ENCODE results near the gene SLC1A4.

SLC1A4 gene

DNA sequence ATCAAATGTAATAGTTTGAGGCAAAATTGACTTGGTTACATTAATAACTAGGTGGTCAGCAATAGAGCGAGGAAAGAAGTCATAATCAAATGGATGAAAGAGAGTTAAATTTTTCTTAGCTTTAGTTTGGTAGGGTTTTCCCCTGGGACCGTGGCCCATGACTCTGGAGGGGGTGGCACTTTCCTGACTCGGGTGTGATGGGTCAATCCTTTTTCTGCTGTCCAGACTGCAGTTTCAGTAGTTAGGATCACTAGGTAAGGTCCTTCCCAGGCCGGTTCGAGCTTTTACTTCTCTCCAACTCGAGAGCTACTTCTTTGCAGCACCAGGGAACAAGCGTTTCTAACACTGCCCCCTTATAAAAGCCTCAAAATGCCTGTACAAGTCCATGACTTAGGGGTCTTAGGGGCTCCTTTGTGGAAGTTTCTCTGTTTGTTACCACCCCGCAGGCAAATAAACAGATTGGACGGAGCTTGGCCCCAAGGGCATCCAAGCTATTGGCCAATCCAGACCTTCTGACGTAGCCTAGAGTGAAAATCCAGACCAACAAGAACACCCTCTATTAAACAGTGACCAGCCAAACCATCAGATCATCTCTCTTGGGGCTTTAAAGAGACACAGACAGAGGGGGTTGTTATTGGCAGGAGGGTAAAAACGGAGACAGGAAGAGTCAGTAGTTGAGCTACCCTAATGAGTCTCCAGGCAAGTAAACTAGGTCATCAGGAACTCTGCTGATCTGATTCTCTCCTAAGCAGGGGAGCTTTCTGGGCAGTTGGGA lies 57.6 kb downstream of the SLC1A4 start:
- TF ChIP-seq, protein P1, sequence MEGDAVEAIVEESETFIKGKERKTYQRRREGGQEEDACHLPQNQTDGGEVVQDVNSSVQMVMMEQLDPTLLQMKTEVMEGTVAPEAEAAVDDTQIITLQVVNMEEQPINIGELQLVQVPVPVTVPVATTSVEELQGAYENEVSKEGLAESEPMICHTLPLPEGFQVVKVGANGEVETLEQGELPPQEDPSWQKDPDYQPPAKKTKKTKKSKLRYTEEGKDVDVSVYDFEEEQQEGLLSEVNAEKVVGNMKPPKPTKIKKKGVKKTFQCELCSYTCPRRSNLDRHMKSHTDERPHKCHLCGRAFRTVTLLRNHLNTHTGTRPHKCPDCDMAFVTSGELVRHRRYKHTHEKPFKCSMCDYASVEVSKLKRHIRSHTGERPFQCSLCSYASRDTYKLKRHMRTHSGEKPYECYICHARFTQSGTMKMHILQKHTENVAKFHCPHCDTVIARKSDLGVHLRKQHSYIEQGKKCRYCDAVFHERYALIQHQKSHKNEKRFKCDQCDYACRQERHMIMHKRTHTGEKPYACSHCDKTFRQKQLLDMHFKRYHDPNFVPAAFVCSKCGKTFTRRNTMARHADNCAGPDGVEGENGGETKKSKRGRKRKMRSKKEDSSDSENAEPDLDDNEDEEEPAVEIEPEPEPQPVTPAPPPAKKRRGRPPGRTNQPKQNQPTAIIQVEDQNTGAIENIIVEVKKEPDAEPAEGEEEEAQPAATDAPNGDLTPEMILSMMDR (IDR thresholded peaks at IDR 0.05), result no peak

- TF ChIP-seq, protein P1 (IDR thresholded peaks at IDR 0.05), result no peak
Measured at GRCh38 chr2:65049010-65049639, 59.9 kb downstream of the SLC1A4 start.

DNA sequence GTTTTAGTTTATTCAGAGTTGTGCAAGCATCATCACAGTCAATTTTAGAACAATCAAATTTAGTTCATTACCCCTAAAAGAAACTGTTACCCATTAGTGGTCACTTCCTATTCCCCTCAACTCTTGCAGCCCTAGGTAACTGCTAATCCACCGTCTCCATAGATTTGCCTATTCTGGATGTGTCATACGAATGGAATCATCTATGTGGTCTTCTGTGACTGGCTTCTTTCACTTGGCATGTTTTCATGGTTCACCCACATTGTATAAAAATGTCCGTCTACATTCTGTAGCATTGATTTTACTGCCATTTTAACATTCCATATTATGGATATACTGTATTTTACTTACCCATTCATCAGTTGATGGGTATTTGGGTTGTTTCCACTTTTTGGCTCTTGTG lies 61.7 kb downstream of the SLC1A4 start:
- TF ChIP-seq, protein P1 (IDR thresholded peaks at IDR 0.05), result no peak

GRCh38 chr2:65053199-65053598 lies 64.0 kb downstream of the SLC1A4 start:
- TF ChIP-seq, protein P1 (IDR thresholded peaks at IDR 0.05), result no peak

GRCh38 chr2:65054749-65055421 lies 65.7 kb downstream of the SLC1A4 start:
- TF ChIP-seq, protein P1 (IDR thresholded peaks at IDR 0.05), result no peak

DNA sequence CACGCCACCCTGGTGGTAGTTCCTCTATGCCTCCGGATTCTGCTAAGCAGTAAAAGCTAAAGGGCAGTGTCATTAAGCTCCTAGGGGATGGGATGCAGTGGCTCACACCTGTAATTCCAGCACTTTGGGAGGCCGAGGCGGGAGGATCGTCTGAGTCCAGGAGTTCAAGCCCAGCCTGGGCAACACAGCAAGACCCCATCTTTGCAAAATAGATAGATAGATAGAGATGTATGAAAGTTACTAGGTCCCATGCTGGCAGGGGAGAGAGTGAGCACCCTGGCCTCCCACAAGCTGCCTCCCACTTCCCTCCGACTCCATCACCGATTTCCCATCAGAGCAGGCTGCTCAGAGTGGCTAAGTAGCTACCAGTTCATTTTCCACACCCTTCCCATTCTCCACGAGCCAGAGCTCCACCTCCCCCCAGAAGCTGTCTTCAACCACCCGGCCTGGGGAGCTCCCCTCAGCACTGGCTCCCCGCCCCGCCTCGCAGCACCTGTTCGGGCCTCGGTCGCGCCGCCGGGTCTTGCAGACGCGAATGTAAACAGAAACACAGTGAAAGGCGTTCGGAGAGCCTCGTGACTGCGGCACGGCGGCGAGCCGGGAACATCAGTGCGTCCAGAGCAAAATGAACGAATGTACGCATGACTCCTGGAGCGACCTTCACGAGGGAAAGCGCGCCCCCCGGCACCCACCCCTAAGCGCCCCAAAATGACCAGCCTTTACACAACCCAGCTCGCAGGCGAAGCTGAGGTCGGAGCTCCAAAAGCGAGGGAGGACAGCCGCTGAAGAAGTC lies 66.4 kb downstream of the SLC1A4 start:
- TF ChIP-seq, protein P1 (IDR thresholded peaks at IDR 0.05), result no peak
